NCI-H2196 treated with DMSO at 0.1 percent for 48 hours (cell line): ENCODE data around the gene TMEM63C.
"Not testable (repeated sequence)": the region's sequence is repeated elsewhere in the genome, so short reads cannot be mapped to it uniquely, and the experiment has no call there.

ENCODE experiments used
- DNase-seq: peaks from one replicate; lab custom pipeline; 2025; ENCODE audit not compliant: unreplicated experiment; lab: John Stamatoyannopoulos, UW

TMEM63C gene

GRCh38 chr14:77153802-77154201 lies 27.8 kb upstream of the TMEM63C start:
- no peak for DNase-seq

DNA sequence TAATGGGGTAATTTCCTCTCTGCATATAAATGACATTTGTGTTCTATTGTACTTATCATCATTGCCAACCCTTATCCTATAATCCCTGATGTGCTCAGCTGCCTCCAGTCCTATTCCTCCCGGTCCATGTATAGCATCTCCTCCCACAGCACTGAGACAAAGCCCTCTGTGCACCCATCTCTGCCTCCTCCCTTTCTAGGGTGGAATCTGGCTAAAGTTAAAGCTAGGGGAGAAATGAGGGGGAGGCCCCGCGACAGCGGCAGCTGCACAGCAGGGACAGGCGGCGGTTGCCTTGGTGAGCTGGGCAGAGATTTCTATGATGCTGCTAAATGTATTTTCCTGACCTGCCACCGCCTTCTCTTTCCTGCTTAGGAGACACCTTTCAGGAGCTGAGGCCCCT lies 27.2 kb upstream of the TMEM63C start:
- DNase-seq, result no peak

DNA sequence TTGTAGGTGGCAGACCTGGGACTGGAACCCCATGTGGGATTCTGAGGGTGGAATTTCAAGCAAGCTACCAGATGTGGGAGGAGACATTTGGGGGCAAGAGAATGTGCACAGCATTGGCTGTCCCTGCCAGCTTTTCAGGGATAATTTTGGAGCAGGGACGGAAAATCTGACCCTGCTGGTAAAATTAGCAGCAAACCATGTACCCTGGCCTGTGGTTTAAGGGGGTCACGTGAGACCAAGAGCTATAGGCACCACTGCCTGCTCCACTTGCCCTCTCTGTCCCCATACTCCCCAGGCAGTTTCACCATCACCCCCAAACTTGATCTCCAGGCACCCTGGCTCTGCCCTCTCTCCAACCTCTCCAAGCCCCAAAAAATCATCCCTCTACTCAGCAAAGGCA lies 26.5 kb upstream of the TMEM63C start:
- no peak for DNase-seq

DNA sequence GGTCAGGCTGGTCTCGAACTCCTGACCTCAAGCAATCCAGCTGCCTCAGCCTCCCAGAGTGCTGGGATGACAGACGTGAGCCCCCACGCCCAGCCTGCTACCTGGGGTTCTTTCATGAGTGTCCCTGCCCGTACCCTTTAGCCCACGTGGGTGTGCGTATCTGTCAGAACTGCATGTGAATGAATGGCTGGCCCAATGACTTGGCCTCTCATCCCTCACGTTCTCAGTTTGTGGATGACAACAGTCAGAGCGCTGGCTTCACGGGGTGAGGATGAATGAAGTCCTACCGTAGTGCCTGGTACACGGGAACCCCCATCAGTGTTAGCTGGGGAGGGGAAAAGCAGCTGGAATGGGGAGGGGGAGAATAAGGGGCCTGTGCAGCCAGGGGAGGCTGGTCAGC lies 23.9 kb upstream of the TMEM63C start:
- DNase-seq, result no peak

GRCh38 chr14:77158175-77158881 lies 23.3 kb upstream of the TMEM63C start:
- DNase-seq, result peak; percentile 59

- DNase-seq, result no peak
These were observed 22.7 kb upstream of the TMEM63C start for GRCh38 chr14:77158882-77159255.

GRCh38 chr14:77161011-77161410 lies 20.6 kb upstream of the TMEM63C start:
- no peak for DNase-seq

DNA sequence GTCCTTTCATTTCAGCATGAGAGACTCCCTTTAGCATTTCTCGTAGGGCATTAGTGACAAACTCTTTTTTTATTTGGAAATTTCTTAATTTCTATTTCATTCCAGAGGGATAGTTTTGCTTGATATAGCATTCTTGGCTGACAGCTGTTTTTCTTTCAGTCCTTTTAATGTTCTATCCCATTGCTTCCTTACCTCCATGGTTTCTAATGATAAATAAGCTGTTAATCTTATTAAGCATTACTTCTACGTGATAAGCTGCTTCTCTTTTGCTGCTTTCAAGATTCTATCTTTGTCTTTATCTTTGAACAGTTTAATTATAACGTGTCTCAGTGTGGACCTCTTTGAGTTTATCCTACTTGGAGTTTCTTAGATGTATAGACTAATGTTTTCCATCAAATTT lies 11.6 kb upstream of the TMEM63C start:
- no peak for DNase-seq

GRCh38 chr14:77172916-77173315 lies 8.7 kb upstream of the TMEM63C start:
- no peak for DNase-seq

GRCh38 chr14:77173911-77174617 lies 7.5 kb upstream of the TMEM63C start:
- DNase-seq, result not testable (repeated sequence)

DNA sequence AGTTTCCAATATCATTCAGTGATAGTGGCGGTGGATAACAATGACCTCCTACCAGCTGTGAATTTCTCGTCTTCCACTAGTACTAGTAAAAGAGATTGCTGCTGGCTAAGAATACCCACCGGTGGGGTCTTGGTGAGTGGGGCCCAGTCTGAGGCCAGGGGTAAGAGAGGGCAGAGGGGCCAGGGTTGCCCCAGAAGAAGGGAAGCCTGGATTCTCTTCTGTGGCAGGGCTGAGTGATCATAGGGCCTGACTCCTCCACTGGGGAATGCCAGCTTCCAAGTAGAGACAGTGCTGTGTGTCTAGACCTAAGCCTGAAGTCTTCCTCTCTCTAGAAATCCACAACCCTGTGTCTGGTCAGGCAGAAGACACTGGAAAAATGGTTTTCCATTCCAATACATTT lies 5.8 kb upstream of the TMEM63C start:
- no peak for DNase-seq

DNA sequence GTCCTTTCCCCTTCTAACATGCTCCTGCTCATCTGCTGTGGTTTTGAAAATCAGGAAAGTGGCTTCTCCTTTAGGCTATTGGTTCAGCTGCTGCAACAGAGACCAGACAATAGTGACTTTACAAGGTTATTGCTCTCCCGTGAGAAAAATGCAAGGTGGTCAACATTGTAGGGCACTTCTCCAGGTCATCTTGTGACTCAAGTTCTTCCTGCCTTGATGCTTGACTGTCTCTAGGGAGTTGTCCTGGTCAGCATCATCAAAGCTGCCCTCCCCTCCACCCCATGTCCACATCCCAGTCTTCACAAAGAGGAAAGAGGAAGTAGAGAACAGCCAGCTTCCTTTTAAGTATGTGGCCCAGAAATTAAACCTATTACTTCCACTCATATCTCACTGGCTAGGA lies 3.9 kb upstream of the TMEM63C start:
- DNase-seq, result no peak

GRCh38 chr14:77178656-77179055 lies 2.9 kb upstream of the TMEM63C start:
- DNase-seq, result no peak

DNA sequence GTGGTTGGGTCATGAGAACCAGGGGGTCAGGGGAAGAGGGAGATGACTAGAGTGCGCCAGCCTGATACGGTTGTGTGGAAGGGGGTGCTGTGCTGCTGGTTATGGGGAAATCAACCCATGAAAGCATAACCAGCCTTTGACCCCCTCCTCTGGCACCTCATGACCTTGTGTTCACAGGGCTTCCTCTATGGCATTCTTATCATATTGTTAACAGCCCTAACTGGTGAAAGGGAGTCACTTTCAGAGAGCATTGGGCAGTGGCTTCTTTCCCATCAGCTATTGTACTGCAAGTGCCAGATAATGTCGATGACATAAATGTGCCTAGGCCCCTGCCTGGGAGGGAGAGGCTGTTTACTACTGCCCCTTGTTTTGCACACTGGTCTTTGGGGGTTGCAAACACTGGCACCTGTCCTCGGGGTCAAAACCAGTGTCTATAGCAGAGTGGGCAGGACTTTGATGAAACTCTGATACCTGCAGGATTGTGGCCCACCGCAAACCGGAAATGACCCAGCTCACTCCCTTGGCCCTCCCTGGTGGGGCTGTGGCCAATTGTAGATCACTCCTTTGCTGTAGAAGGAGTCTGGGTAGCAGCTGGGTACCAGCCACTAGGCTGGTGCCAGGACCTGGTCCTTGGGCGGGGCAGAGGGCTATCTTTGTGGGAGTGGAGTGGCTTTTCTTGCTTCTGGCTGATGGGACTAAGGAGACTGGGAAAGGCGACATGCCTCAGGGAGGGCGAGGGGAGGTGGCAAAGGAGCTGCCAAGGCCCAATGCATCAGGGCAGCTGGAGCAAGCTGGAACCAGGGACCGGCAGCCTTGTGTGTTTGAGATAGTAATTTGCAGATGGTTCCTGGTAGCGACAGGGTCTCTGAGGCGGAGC lies 634 bp upstream of the TMEM63C start:
- DNase-seq, result no peak

GRCh38 chr14:77183896-77184295 lies 2.3 kb downstream of the TMEM63C start:
- no peak for DNase-seq

DNA sequence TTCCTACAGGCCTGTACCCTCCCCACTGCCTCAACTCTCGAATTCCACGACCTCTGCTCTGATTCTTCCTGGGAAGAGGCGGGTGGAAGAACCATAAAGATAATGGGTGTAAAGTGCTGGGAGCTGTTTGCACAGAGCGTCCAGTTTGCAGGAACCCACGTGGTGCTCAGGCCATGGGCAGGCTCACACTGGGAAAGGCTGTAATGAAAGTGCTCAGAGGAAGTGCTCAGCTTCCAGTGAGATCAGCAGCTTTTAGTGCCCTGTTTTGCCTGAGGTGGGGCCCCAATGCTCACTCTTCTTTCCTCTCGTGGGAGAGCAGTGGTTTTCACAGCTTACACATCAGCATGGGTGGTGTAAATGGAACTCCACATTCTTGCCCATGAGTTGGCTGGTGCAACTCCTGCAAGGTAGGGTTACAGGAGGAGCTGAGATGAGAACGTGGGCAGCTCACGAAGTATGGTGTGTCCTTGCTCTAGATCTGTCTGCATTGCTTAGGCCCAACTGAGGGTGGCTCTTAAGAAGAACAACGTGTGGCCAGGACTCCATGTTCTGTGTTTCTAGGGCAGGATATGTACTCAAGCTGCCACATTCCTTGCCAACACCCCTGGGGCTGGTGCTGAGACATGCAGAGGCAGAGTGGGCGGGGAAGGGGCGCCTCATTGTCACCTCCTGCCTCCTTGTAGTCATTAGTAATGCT lies 2.9 kb downstream of the TMEM63C start:
- no peak for DNase-seq

GRCh38 chr14:77185093-77185465 lies 3.5 kb downstream of the TMEM63C start:
- no peak for DNase-seq

DNA sequence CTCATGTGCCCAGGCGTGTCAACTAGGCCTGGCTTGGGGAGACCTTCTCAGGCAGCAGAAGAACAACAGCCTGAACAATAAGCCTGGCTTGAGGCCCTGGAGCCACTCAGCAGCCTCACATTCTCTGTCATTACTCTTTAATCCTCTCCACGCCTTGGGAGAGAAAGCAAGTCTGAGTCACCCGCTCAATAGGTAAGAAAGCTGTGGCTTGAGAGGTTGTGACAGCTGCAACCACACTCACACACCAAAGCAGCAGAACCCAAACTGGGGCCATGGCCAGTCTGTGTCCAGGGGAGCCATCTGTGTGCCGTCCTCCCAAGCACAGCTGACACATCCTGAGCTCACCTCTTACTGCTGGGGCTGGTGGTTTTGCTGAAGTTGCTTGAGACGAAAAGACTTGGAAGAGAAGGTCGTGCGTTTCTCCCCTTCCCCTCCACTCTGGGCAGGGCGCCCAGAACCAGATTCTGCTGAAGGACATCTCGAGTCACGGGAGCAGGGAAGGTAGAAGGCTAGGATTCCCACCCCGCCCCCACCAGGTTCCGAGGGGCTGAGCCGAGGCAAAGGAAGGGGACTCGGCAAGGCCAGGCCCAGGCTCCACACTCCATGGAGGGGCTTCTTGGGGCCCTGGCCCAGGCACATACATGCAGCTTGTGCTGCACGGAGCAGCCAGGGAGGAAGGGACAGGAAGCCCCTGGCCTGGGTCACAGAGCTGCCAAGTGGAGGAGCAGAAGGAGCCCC lies 5.5 kb downstream of the TMEM63C start:
- peak; percentile 67 for DNase-seq

- no peak for DNase-seq
These were observed 6.0 kb downstream of the TMEM63C start for GRCh38 chr14:77187649-77188012.

DNA sequence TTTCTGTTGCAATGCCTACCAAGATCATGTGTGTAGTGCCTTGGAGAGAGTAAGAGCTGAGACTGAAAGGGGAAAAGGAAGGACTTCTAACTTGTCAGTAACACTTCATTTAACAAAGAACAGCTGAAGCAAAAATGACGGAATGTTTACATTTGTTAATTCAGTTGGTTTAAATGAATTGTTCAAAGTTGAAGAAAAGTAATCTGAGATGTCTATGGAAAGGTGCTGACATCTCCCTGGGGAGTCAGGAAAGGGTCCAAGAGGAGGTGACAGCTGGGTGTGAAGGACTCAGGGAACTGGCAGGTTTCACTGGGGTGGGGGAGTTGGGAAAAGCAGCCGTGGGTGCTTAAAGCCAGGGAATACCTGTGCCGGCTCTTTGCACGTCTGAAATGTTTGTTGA lies 7.9 kb downstream of the TMEM63C start:
- no peak for DNase-seq

- no peak for DNase-seq
These were observed 9.4 kb downstream of the TMEM63C start for GRCh38 chr14:77190977-77191376.
